Activated CD4-positive, alpha-beta T cell treated with anti-CD3 and anti-CD28 coated beads, Interleukin-2, amount 50 U/mL, for 16 hours (primary cell): ENCODE data around the gene CFDP1.

Source experiments
- DNase-seq: peaks from one replicate; pipeline ENCODE4 v3.0.0-alpha.2; 2020

The CFDP1 gene

DNA sequence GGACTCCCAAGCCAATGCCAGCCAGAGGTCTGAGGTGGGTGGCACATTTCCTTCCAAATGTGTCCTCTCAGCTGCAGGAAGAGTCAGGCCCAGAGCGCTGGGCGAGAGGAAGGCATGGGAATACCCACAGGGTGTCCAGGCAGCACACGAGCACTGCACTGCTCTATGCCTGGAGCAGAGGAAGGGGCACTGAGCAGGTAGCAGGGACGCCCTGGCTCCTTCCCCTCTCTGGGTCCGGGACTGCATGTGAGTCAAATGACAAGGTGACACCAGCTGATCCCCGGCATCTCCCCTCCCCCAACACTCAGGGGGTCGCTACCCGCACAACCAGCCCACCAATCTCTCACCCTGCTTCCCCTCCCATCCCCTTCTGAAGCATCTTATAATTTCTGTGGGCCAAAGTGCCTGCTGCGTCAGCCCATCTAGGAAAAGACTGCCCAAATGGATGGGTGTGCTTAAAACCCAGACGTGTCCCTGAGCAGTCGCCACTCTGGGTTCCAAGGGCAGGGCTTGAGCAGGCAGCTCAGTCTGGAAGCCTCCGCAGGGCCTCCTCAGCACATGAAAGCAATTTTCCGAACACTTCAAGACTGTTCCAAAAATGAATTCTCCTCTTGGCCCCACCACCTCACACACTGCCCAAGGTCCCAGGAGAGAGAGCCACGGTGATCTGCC lies 169.9 kb downstream of the CFDP1 start:
- DNase-seq = no peak

GRCh38 chr16:75262800-75263127 lies 170.5 kb downstream of the CFDP1 start:
- DNase-seq = no peak

GRCh38 chr16:75262104-75262799 lies 171.1 kb downstream of the CFDP1 start:
- DNase-seq = no peak

DNA sequence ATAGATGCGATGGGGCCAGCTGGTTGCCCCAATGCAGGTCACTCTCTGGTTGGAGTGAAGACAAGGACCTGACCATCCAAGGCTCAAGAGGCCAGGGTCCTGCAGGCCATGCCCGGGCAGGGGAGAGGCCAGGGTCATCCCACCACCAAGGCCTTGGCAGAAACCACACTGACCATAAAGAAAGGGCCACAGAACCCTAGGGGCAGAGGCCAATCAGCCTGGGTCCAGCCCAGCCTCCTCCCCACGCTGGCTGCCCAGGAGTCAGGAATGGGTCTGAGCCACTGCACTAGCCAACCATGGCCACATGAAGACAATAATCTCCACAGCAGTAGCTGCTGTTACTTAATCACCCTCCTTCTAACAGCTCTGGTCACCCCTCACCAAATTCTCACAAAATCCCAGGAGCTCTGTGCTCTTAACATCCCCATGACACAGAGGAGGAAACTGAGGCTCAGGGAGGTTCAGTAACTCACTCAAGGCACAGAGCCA lies 171.7 kb downstream of the CFDP1 start:
- no peak for DNase-seq

GRCh38 chr16:75260851-75261589 lies 172.3 kb downstream of the CFDP1 start:
- DNase-seq = no peak

DNA sequence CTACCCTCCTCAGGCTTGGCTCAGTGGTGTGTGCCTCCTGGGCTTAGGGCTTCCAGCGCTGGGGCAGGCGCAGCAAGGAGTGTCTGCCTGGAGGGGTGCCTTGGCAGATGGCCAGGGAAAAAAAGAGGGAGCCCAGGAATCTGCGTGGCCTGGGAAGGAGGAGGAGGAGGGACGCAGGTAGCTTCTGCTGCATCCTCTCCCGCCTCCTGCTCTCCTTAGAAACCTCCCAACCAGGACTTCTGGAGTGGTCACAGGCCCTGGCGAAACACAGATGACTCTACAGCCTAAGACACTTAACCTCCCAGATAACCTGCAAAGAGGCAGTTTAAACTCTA lies 174.5 kb downstream of the CFDP1 start:
- no peak for DNase-seq

DNA sequence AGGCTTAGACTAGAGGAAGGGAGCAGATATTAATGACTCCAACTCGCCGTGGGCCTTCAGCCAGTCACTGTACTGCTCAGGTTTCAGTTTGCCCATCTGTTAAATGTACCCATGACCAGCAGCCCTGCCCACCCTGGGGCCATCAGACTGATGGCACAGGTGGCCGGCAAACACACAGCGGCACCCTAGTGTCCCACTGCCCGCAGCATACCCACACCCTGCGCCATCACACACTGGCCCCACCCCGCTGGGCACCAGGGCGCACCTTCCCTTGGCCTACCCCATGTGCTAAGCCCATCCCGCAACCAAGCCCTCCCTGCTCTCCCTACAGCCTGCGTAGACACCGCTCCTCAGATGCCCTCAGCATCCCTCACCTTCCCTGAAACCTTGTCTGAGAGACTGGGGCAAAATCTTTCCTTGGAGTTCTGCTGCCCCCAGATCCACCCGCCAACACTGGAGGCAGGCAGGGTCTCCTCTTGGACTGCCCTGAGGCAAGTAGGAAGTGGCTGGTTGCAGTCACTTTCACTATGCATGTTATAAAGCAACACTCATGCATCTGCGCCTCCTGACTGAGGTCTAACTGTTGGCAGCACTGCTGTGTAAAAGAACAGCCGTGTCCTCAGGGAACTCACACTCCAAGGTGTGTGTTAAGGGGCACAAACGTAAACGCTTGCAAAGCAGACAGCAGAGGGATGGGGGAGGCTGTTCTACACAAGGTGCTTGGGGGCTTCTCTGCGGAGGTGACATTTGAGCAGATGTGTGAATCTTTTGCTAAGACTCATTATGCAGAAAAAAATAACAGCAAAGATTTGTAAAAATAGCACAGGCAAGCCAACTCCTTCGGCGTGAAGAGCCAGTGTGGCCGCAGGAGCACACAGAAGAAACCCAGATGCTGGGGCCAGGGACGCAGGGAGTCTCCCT lies 175.2 kb downstream of the CFDP1 start:
- no peak for DNase-seq

- DNase-seq = no peak
Measured at GRCh38 chr16:75256696-75257343, 176.5 kb downstream of the CFDP1 start.

DNA sequence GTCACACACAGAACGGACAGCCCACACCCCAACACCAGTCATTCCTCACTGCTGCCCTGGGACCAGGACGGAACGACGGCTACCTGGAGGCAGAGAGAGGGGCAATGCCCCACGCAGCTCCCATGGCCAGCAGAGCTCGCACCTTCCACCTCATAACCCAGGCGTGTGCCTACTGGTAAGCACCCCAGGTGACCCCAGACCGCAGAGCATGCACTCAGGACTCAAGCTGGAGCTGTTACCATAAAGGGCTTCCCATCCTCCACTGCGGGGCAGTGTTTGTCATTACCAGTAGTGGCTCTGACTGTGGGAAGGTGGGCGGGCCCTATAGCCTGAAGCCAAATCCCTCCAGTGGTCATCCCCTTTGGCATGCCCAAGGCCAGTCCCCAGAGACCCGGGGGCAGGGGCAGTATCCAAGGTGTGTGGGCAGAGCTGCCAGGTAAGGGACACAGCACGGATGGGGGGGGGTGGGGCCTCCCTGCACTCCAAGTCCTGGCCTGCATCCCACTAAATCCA lies 177.2 kb downstream of the CFDP1 start:
- no peak for DNase-seq

DNA sequence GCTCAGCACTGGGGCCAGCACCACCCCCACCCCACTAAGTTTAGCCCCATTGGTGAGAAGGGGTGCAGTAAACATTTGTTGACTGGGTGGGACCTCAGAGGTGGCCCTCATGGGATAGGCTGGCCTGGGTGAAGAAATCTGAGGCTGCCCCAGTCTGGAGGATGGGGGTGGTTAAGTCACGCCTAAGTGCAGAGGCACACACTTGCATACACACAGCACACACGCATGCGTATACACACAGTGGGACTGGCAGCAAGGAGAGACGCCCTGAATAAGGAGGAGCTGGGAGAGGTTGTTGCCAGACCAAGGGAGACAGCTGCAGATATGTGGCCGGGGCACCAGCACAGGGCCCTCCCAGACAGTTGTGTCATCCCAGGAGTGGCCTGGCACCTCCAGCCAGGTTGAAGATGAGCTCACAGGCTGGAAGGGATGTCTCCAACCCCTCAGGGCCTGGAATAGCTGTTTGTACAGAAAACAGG lies 178.9 kb downstream of the CFDP1 start:
- DNase-seq = no peak

GRCh38 chr16:75252946-75253911 lies 180.1 kb downstream of the CFDP1 start:
- no peak for DNase-seq

GRCh38 chr16:75252049-75252864 lies 181.0 kb downstream of the CFDP1 start:
- no peak for DNase-seq

DNA sequence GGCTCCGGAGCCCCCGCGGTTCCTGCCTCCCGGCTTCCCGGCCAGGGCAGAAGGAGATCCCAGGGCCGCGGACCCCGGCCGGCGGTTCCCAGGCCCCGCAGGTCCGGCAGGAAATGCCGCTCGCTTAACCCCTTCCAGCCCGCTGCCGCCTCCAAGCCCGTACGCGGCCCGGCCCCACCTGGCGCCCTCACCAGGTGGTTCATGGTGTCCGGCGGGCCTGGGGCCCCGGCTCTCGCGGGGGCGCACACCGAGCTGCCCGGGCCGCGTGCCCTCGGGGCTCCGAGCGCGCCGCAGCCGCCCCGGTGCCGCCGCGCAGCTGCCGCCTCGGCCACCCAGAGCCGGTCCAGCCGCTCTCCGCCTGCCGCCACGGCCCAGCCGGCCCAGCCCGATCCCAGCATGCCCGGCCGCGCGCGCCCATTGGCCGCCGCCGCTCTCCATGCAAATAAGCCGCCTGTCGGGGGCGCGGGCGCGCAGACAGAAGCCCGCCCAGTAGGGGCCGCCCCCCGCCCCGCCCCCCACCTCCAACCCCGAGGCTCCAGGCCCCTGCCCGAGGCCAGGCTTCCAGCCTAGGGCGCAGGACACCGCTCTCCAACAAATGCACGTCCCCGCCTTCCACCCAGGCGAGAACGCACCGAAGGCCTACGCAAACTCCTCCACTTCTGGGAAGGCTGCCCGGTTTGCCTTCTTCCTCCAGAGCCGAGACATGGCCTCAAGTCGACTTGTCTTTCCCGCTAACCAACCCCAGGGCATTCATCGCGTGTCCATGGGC lies 181.8 kb downstream of the CFDP1 start, which contains the start of gene BCAR1:
TSS of gene BCAR1 (minus strand) at position 345 of the 769 bp plus-strand sequence. CDS start at position 203, 142 bp downstream.
- DNase-seq = no peak

GRCh38 chr16:75250809-75251279 lies 182.5 kb downstream of the CFDP1 start:
- DNase-seq = no peak

GRCh38 chr16:75250089-75250808 lies 183.1 kb downstream of the CFDP1 start:
- DNase-seq = no peak

DNA sequence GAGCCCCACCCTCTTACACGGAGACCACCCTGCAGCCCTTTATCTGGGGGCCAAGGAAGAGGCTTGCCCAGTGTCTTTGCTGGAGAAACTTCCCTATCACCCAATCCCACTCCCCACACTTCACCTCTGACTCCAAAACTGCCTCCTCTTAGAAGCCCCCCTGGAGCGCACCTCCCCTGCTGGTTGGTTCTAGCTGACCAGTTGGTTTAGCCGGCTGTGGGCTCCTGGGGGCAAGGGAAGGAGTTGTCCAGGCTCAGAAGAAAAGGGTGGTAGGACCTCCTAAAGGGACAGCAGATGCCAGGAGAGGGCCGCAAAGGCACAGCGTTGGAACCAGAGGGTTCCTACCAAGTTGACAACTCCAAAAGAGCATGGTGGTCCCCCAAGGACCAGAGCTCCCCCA lies 183.9 kb downstream of the CFDP1 start:
- no peak for DNase-seq

DNA sequence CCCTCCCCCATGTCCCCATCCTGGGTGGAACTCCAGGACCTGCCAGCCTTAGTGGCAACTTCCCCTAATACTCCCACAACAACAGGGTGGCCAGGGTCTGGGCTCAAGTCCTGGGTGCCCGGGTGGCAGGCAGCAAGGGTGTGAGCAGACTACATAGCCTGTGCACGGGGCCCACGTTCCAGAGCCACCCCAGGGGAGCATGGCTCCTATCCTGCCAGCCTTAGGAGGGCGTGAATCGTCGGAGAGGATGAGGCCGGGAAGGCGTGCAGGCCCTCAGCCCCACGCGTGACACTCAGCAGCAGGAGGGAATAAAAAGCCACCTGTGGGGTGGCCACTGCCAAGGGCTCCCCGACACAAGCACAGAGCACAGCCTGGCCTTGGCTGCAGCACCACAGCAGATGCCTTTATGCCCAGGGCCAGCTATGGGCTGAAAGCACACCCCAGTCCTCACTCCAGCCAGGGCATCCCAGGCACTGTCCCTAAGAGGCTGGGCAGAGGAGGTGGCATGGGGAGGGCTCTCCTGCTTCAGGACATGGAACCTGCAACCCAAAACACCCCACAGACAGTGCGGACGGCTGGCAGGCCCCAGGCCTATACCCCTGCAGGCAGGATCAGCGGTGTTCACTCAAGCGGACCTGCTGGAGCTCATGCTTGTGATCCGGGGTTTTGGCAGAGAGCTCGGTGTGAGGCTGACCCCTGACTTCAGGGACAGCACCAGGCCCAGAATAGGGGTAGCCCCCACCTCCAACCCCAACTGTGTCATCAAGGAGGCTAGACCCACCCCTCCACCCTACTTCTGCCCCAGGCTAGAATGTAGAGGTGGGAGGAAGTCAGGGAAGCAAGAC lies 184.5 kb downstream of the CFDP1 start:
- DNase-seq = no peak
